H9 (cell line): ENCODE results near the gene ZNF385D. TPM values are rescaled to one million over a fixed set of nuclear protein-coding genes. Genes with fewer than 3 reads are reported as not detected.

Source experiments
- DNase-seq: peaks from one replicate; pipeline ENCODE4 v3.0.0-alpha.2; 2017
- H2AFZ ChIP-seq: one replicate; pipeline ENCODE4 v1.6.1; 2013; ENCODE audit warnings: mild to moderate bottlenecking, low read length, control low read depth, moderate library complexity
- H2AK5ac ChIP-seq: 2 replicates; pipeline ENCODE4 v1.6.1; 2013; ENCODE audit warnings: low read length, control low read depth, mixed read lengths; ENCODE audit not compliant: insufficient read length
- H2BK120ac ChIP-seq: one replicate; pipeline ENCODE4 v1.6.1; 2013; ENCODE audit warnings: low read depth, mild to moderate bottlenecking, low read length, control low read depth, inconsistent platforms; ENCODE audit not compliant: poor library complexity, severe bottlenecking
- H2BK12ac ChIP-seq: 2 replicates; pipeline ENCODE4 v1.6.1; 2013; ENCODE audit warnings: low read length, control low read depth, mixed read lengths, low read depth; ENCODE audit not compliant: insufficient read length
- H2BK15ac ChIP-seq: 2 replicates; pipeline ENCODE4 v1.6.1; 2013; ENCODE audit warnings: low read depth, low read length, control low read depth
- H2BK20ac ChIP-seq: one replicate; pipeline ENCODE4 v1.6.1; 2013; ENCODE audit warnings: low read depth, mild to moderate bottlenecking, low read length, control low read depth, inconsistent platforms; ENCODE audit not compliant: poor library complexity, severe bottlenecking
- H2BK5ac ChIP-seq: 2 replicates; pipeline ENCODE4 v1.6.1; 2013; ENCODE audit warnings: low read length, control low read depth, mixed read lengths; ENCODE audit not compliant: insufficient read length
- H3K14ac ChIP-seq: 2 replicates; pipeline ENCODE4 v1.6.1; 2013; ENCODE audit warnings: low read length, control low read depth; ENCODE audit not compliant: insufficient read depth
- H3K18ac ChIP-seq: 2 replicates; pipeline ENCODE4 v1.6.1; 2013; ENCODE audit warnings: low read depth, mild to moderate bottlenecking, mixed read lengths, low read length, control low read depth; ENCODE audit not compliant: insufficient read length
- H3K23ac ChIP-seq: 2 replicates; pipeline ENCODE4 v1.6.1; 2013; ENCODE audit warnings: low read length, control low read depth, mixed read lengths, low read depth; ENCODE audit not compliant: insufficient read length
- H3K23me2 ChIP-seq: 2 replicates; pipeline ENCODE4 v1.6.1; 2013; ENCODE audit warnings: low read depth, mild to moderate bottlenecking, mixed read lengths, low read length, control low read depth; ENCODE audit not compliant: insufficient read length, poor library complexity, severe bottlenecking
- H3K27ac ChIP-seq: 2 replicates; pipeline ENCODE4 v1.5.1; 2013; ENCODE audit warnings: low read length, control low read depth, mixed read lengths, low read depth; ENCODE audit not compliant: insufficient read length
- H3K27me3 ChIP-seq: 2 replicates; pipeline ENCODE4 v1.6.1; 2013; ENCODE audit warnings: low read length, control low read depth, inconsistent platforms; ENCODE audit not compliant: insufficient read depth
- H3K4ac ChIP-seq: 2 replicates; pipeline ENCODE4 v1.6.1; 2013; ENCODE audit warnings: low read depth, mild to moderate bottlenecking, control low read depth, inconsistent platforms, low read length, moderate library complexity
- H3K4me1 ChIP-seq: 2 replicates; pipeline ENCODE4 v1.6.1; 2013; ENCODE audit warnings: low read length, control low read depth, inconsistent platforms; ENCODE audit not compliant: insufficient read depth
- H3K4me2 ChIP-seq: 2 replicates; pipeline ENCODE4 v1.6.1; 2013; ENCODE audit warnings: low read length, control low read depth, mixed read lengths; ENCODE audit not compliant: insufficient read length, insufficient read depth
- H3K56ac ChIP-seq: 2 replicates; pipeline ENCODE4 v1.6.1; 2013; ENCODE audit warnings: low read depth, mild to moderate bottlenecking, mixed read lengths, low read length, control low read depth; ENCODE audit not compliant: insufficient read length
- H3K79me1 ChIP-seq: 2 replicates; pipeline ENCODE4 v1.6.1; 2013; ENCODE audit warnings: low read depth, mild to moderate bottlenecking, moderate library complexity, low read length, control low read depth, inconsistent platforms; ENCODE audit not compliant: insufficient read depth, poor library complexity, severe bottlenecking
- H3K79me2 ChIP-seq: 2 replicates; pipeline ENCODE4 v1.6.1; 2013; ENCODE audit warnings: low read length, control low read depth, inconsistent platforms; ENCODE audit not compliant: insufficient read depth
- H3K9ac ChIP-seq: 2 replicates; pipeline ENCODE4 v1.6.1; 2013; ENCODE audit warnings: low read length, control low read depth, mixed read lengths; ENCODE audit not compliant: insufficient read length; ENCODE audit errors: extremely low read depth
- H3K9me3 ChIP-seq: one replicate; pipeline ENCODE4 v1.6.1; 2013; ENCODE audit warnings: low read depth, low read length, inconsistent platforms; ENCODE audit not compliant: control insufficient read depth
- H3T11ph ChIP-seq: one replicate; pipeline ENCODE4 v1.6.1; 2013; ENCODE audit warnings: mild to moderate bottlenecking, low read length, control low read depth, inconsistent platforms
- H4K20me1 ChIP-seq: one replicate; pipeline ENCODE4 v1.6.1; 2013; ENCODE audit not compliant: control insufficient read depth, insufficient read length, insufficient read depth
- H4K5ac ChIP-seq: 2 replicates; pipeline ENCODE4 v1.6.1; 2013; ENCODE audit warnings: low read depth, mild to moderate bottlenecking, mixed read lengths, low read length, control low read depth; ENCODE audit not compliant: insufficient read length
- H4K8ac ChIP-seq: replicated peaks from 2 replicates; pipeline ENCODE4 v1.6.1; 2013; ENCODE audit warnings: low read length, control low read depth, mixed read lengths, low read depth; ENCODE audit not compliant: insufficient read length
- H4K91ac ChIP-seq: 2 replicates; pipeline ENCODE4 v1.6.1; 2013; ENCODE audit warnings: low read depth, mild to moderate bottlenecking, moderate library complexity, mixed read lengths, low read length, control low read depth; ENCODE audit not compliant: insufficient read length
- H3K27ac Mint-ChIP-seq, 3 experiments: 2 replicates in 2 of 3; 3 replicates in 1 of 3; pipeline ENCODE4 v1.8.0; 2020 to 2021; ENCODE audit warnings: mixed read lengths in 3 of 3, mild to moderate bottlenecking in 1 of 3, moderate library complexity in 1 of 3
- H3K27me3 Mint-ChIP-seq: 2 replicates; pipeline ENCODE4 v1.8.0; 2021; ENCODE audit warnings: low read depth, mild to moderate bottlenecking, moderate library complexity, mixed read lengths
- H3K36me3 Mint-ChIP-seq, 3 experiments: 2 replicates in 2 of 3; 3 replicates in 1 of 3; pipeline ENCODE4 v1.8.0; 2020 to 2021; ENCODE audit warnings: low read depth in 3 of 3, mixed read lengths in 3 of 3; ENCODE audit not compliant: insufficient read depth in 1 of 3
- H3K4me1 Mint-ChIP-seq, 2 experiments: 2 replicates each; pipeline ENCODE4 v1.8.0; 2020; ENCODE audit warnings: mixed read lengths in 2 of 2
- H3K4me3 Mint-ChIP-seq, 2 experiments: 2 replicates in 1 of 2; 3 replicates in 1 of 2; pipeline ENCODE4 v1.8.0; 2020 to 2021; ENCODE audit warnings: mild to moderate bottlenecking in 2 of 2, mixed read lengths in 2 of 2, moderate library complexity in 1 of 2
- H3K9me3 Mint-ChIP-seq, 2 experiments: 2 replicates in 1 of 2; 3 replicates in 1 of 2; pipeline ENCODE4 v1.8.0; 2020; ENCODE audit warnings: mild to moderate bottlenecking in 2 of 2, mixed read lengths in 2 of 2, moderate library complexity in 1 of 2
- WGBS: extraction: QIAGEN DNeasy Blood & Tissue Kit; methylation state at CpG from one replicate; pipeline ENCODE4 v1.1.7; 2013; ENCODE audit warnings: missing lambda C conversion rate, low lambda C conversion rate, mixed read lengths; ENCODE audit not compliant: insufficient read length; ENCODE audit errors: extremely low coverage; 5-methylcytosine and 5-hydroxymethylcytosine counted together
- total RNA-seq: library from RNA; stranded (reverse); gene quantifications from 2 replicates; pipeline ENCODE4 v1.2.1, GENCODE V29; 2021
- TF ChIP-seq, protein P1 (sequence below): fragments of 200-600 bp; sonication (generic); conservative IDR thresholded peaks from 3 replicates; pipeline ENCODE4 v1.8.0; 2021; ENCODE audit warnings: antibody characterized with exemption, mild to moderate bottlenecking

Gene ZNF385D
- total RNA-seq, 1 experiment from 2014 or later: 1.5 TPM

DNA sequence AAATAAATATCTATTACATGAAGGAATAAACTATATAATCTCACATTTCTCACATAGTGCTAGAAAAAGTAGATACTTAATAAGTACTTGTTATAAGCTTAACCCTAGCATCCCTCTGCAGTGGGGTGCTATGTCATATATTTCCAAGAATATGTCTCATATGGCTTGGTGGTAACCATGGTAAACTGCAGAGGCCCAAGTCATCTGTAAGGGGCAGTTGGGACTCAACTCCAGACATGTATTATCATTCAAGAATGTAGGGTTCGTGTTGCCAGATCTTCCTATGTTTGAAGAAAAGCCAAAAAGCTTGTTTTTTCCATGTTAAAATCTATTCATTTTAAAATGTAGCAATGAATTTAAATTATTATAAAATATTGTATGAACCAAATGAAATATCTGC is 46.2 kb downstream of the ZNF385D start:
- Histone ChIP-seq H2BK120ac (no peak overlapping the region), H3K23ac (no peak overlapping the region), H2BK12ac (no peak overlapping the region), H3K23me2 (no peaks in the 10 kb centered on the region), H3K79me2 (no peaks in the 10 kb centered on the region), H2AFZ (no peak overlapping the region), H4K5ac (no peak overlapping the region), H3K18ac (no peak overlapping the region), H3K4ac (no peak overlapping the region), H3K56ac (no peak overlapping the region), H4K20me1 (no peaks in the 10 kb centered on the region), H3K9me3 (no peaks in the 10 kb centered on the region), H2BK5ac (no peak overlapping the region), H3K4me2 (no peak overlapping the region), H3K79me1 (no peaks in the 10 kb centered on the region), H3T11ph (no peak overlapping the region), H3K4me1 (no peaks in the 10 kb centered on the region), H2BK15ac (no peak overlapping the region), H4K91ac (no peak overlapping the region), H2BK20ac (no peak overlapping the region), H4K8ac (no peak overlapping the region), H3K27ac (no peak overlapping the region), H2AK5ac (no peak overlapping the region), H3K9ac (no peak overlapping the region), H3K14ac (no peak overlapping the region), H3K27me3 (no peaks in the 10 kb centered on the region)
- H3K4me1 Mint-ChIP-seq: no peaks in the 10 kb centered on the region
- TF ChIP-seq, protein P1, sequence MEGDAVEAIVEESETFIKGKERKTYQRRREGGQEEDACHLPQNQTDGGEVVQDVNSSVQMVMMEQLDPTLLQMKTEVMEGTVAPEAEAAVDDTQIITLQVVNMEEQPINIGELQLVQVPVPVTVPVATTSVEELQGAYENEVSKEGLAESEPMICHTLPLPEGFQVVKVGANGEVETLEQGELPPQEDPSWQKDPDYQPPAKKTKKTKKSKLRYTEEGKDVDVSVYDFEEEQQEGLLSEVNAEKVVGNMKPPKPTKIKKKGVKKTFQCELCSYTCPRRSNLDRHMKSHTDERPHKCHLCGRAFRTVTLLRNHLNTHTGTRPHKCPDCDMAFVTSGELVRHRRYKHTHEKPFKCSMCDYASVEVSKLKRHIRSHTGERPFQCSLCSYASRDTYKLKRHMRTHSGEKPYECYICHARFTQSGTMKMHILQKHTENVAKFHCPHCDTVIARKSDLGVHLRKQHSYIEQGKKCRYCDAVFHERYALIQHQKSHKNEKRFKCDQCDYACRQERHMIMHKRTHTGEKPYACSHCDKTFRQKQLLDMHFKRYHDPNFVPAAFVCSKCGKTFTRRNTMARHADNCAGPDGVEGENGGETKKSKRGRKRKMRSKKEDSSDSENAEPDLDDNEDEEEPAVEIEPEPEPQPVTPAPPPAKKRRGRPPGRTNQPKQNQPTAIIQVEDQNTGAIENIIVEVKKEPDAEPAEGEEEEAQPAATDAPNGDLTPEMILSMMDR: no peak
- no peak overlapping the region for H3K4me3 Mint-ChIP-seq
- no peak for DNase-seq
- peaks cover 0 to 7% (median 0%) of the 10 kb centered on the region in 3 experiments; a peak in 1 of 7 replicates for H3K36me3 Mint-ChIP-seq
- peaks cover 0 to 9% of the 10 kb centered on the region in 2 experiments; a peak in 2 of 5 replicates for H3K9me3 Mint-ChIP-seq
- WGBS: no CpG with 5 or more reads among the region's 1 CpG
- no peaks in the 10 kb centered on the region for H3K27me3 Mint-ChIP-seq
- no peak overlapping the region for H3K27ac Mint-ChIP-seq
